NOMO-1 treated with dmso at 0.1 percent for 144 hours (cell line): ENCODE data around the gene PTTG1.

ENCODE experiments used
- DNase-seq: peaks from one replicate; lab custom pipeline; 2025; ENCODE audit not compliant: unreplicated experiment; lab: John Stamatoyannopoulos, UW

PTTG1 gene

DNA sequence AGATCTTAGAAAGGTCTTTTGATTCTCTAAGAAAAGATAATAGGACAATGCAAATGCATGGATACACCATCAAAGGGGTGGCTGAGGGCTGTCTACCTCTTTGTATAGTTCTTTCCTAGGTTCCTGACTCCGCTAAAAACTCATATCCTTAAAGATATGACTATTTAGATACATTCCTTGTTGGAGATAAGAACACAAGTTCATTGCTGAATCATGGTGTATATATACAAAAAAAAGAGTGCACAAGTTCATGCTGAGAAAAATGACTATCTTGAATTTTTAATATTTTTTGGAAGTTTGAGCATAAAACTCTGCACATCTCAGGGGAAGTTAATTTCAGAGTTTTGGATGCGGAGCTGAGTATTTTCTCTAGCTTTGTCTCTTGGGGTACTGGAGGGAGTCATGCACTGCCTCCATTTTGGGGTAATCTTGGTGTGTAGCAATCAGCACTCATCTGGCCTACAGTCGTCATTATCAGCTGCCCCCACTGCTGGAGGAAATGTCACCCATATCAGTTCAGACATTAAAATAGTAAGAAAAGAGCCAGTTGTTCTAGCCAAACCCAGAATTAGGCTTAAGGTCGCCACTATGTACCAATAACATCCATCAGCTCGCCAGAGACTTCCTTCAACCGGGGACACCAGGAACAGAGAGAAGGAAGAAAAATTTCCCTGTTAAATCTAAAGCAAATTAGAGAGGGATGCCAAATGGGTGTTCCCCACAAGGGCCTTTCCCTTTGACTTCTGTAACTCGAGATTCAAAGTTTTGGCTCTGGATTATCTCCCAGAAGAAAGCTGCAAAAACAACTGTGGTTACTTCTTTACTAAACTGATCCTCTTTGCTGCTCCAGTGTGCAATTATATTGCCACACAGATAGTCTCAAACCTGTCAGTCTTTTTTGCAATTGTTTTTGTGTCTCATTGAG lies 49.0 kb downstream of the PTTG1 start:
- DNase-seq = no peak

- no peak for DNase-seq
Observed at GRCh38 chr5:160471761-160472160, 50.1 kb downstream of the PTTG1 start.

DNA sequence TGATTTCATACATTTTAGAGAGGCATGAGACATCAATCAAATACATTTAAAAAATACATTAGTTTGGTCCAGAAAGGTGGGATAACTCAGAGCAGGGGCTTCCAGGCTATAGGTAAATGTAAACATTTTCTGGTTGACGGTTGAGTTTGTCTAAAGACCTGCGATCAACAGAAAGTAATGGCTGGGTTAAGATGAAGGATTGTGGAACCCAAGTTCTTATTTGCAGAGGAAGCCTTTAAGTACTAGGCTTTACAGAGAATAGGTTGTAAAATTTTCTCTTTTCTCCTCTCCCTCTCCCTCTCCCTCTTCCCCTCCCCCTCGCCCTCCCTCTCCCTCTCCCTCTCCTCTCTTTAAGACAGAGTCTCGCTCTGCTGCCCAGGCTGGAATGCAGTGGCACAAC lies 50.8 kb downstream of the PTTG1 start:
- DNase-seq = no peak

DNA sequence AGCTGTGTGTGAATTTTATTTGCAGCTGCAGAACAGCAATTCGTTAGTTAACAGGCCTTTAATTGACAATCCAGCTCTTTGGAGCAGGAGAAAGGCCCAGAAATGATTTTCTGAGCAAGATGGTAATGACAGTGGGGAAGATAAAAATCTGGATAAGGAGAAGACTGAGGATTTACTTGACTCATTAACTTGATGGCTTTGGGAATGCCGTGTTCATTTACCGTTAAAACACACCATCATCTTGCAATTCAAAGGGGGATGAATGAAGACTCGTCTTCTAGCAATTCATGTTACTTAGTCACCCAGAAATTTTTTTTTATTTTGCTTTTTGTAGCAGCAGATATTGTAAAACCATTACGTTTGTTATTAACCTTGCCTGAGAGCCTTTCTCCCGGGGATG lies 52.0 kb downstream of the PTTG1 start:
- no peak for DNase-seq

- no peak for DNase-seq
Observed at GRCh38 chr5:160474084-160474483, 52.4 kb downstream of the PTTG1 start.

DNA sequence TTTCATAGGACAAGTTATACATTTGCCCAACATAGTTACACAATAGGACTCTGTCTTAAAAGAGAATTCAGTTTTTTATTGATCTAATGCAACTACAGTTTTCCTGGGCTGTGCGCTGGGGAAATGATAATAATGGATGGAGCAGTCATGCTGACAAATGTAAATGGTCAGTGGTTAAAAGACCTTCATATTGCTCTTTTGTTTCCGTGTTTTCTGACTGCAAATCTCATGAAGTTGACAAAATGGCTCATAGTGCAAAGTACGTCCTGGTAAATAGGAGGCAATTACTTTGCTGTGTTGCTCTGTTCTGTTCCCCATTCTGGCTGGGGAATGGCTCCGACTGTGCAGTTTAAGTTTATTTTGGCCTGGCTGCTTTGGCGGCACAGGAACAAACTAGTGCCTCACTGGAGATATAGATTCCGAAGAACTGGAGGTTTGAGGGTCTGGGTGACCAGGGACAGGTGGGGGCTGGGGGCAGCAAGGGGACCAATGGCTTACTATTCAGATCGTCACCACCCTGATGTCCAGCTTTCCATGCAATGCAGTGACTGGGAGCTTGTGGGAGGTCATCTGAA lies 54.3 kb downstream of the PTTG1 start:
- no peak for DNase-seq

- no peak for DNase-seq
Observed at GRCh38 chr5:160477266-160477970, 55.8 kb downstream of the PTTG1 start.

DNA sequence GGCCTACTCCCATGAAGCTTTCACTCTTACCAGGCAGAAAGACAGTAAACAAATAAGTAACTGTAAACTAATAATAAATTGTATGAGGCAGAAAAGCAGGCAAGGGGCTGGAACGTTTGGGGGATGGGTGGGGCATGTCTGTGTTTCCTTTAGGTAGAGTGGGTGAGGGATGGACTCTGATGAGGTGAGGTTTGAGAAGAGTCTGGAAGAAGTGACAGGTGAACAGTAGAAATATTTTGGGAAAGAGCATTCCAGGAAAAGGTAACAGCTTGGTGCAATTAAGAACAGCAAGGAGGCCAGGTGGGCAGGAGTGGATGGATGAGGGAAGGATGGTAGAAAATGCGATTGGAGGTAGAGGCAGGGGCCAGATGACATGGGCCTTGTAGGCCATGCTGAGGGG lies 56.5 kb downstream of the PTTG1 start:
- no peak for DNase-seq
